H1 (cell line): Measurements from ENCODE around the gene BCL2. TPM values are rescaled to one million over a fixed set of nuclear protein-coding genes. Genes with fewer than 3 reads are reported as not detected.

ENCODE experiments used
- CTCF ChIA-PET: fragments of 300-600 bp; sonication (Branson Sonifier 250); formaldehyde crosslinking; loops from one replicate; lab custom pipeline; 2021; ENCODE audit not compliant: partially characterized antibody; lab: Charles Lee
- POLR2A ChIA-PET: fragments of 300-600 bp; sonication (Branson Sonifier 250); formaldehyde crosslinking; loops from one replicate; lab custom pipeline; 2021; ENCODE audit warnings: inconsistent platforms; ENCODE audit not compliant: partially characterized antibody; lab: Charles Lee
- DNase-seq, 2 experiments: peaks; one replicate each; pipeline versions ENCODE4 v3.0.0 to v3.0.0-alpha.2; 2010 to 2022; ENCODE audit warnings: low spot score in 2 of 2, low read depth in 1 of 2, mixed read lengths in 1 of 2
- FAIRE-seq: peaks from 2 replicates; lab custom pipeline; 2011; peaks lifted over from hg19 to GRCh38; lab: Jason Lieb, UNC
- H2AFZ ChIP-seq: 2 replicates; pipeline ENCODE4 v1.8.1; 2012; ENCODE audit warnings: low read length, inconsistent platforms
- H2AK5ac ChIP-seq: 2 replicates; pipeline ENCODE4 v1.6.1; 2013; ENCODE audit warnings: low read depth, low read length
- H2BK120ac ChIP-seq: replicated peaks from 2 replicates; pipeline ENCODE3; 2013; ENCODE audit warnings: low read depth, low read length, inconsistent platforms
- H2BK12ac ChIP-seq: 2 replicates; pipeline ENCODE4 v1.6.1; 2013; ENCODE audit warnings: low read depth, low read length
- H2BK15ac ChIP-seq: 2 replicates; pipeline ENCODE4 v1.6.1; 2013; ENCODE audit warnings: low read length
- H2BK20ac ChIP-seq: 2 replicates; pipeline ENCODE4 v1.6.1; 2013; ENCODE audit warnings: low read length
- H2BK5ac ChIP-seq: 2 replicates; pipeline ENCODE4 v1.6.1; 2013; ENCODE audit warnings: low read depth, low read length
- H3K14ac ChIP-seq: 2 replicates; pipeline ENCODE4 v1.6.1; 2013; ENCODE audit warnings: inconsistent platforms; ENCODE audit not compliant: insufficient read length
- H3K18ac ChIP-seq: 2 replicates; pipeline ENCODE4 v1.6.1; 2013; ENCODE audit warnings: low read length; ENCODE audit errors: extremely low read depth
- H3K23ac ChIP-seq: 2 replicates; pipeline ENCODE4 v1.6.1; 2013; ENCODE audit warnings: inconsistent platforms; ENCODE audit not compliant: insufficient read length
- H3K23me2 ChIP-seq: 2 replicates; pipeline ENCODE4 v1.6.1; 2013; ENCODE audit warnings: low read depth, low read length
- H3K27ac ChIP-seq: 2 replicates; pipeline ENCODE4 v1.6.1; 2011; ENCODE audit warnings: low read depth, low read length, inconsistent platforms
- H3K27me3 ChIP-seq, 4 experiments: replicated peaks in 1 of 4; 1 replicate in 1 of 4; 2 replicates in 3 of 4; pipeline versions ENCODE4 v1.6.1 to v1.8.1; 2011 to 2013; ENCODE audit warnings: low read length in 3 of 4, mild to moderate bottlenecking in 3 of 4, inconsistent platforms in 2 of 4, mixed read lengths in 2 of 4, moderate library complexity in 1 of 4; ENCODE audit not compliant: control insufficient read depth in 3 of 4, insufficient read depth in 3 of 4; ENCODE audit errors: extremely low read depth in 1 of 4
- H3K36me3 ChIP-seq, 4 experiments: 2 replicates each; pipeline versions ENCODE4 v1.6.1 to v1.8.1; 2011 to 2013; ENCODE audit warnings: mild to moderate bottlenecking in 4 of 4, low read length in 3 of 4, moderate library complexity in 2 of 4, control low read depth in 1 of 4, inconsistent platforms in 1 of 4; ENCODE audit not compliant: insufficient read depth in 4 of 4, control insufficient read depth in 2 of 4
- H3K4ac ChIP-seq: replicated peaks from 2 replicates; pipeline ENCODE3; 2013; ENCODE audit warnings: low read length, low read depth, mixed read lengths, inconsistent platforms; ENCODE audit not compliant: insufficient read length
- H3K4me1 ChIP-seq, 4 experiments: replicated peaks in 1 of 4; 1 replicate in 1 of 4; 2 replicates in 3 of 4; pipeline versions ENCODE4 v1.6.1 to v1.8.1; 2011 to 2013; ENCODE audit warnings: low read length in 3 of 4, inconsistent platforms in 2 of 4, mixed read lengths in 1 of 4; ENCODE audit not compliant: insufficient read depth in 4 of 4, control insufficient read depth in 3 of 4
- H3K4me2 ChIP-seq, 2 experiments: 2 replicates each; pipeline versions ENCODE4 v1.6.1 to v1.8.1; 2011 to 2013; ENCODE audit warnings: low read depth in 2 of 2, low read length in 2 of 2, control low read depth in 1 of 2, inconsistent platforms in 1 of 2, mild to moderate bottlenecking in 1 of 2; ENCODE audit not compliant: insufficient read depth in 1 of 2
- H3K4me3 ChIP-seq, 4 experiments: fragments of 200-600, 300-600 bp in 1 of 4; sonication (generic), shearing (Covaris generic), sonication (Bioruptor Twin) in 1 of 4; 2 replicates each; pipeline versions ENCODE4 v1.5.1 to v1.8.1; 2011 to 2016; ENCODE audit warnings: low read length in 4 of 4, low read depth in 3 of 4, control low read depth in 2 of 4, inconsistent platforms in 2 of 4, mild to moderate bottlenecking in 2 of 4, mixed read lengths in 1 of 4, moderate library complexity in 1 of 4; ENCODE audit not compliant: insufficient read depth in 2 of 4; ENCODE audit errors: extremely low read depth in 1 of 4
- H3K56ac ChIP-seq: replicated peaks from 2 replicates; pipeline ENCODE3; 2013; ENCODE audit warnings: low read depth, mild to moderate bottlenecking, mixed read lengths, low read length, inconsistent platforms; ENCODE audit not compliant: insufficient read length
- H3K79me1 ChIP-seq: 2 replicates; pipeline ENCODE4 v1.6.1; 2013; ENCODE audit warnings: low read depth, low read length, control low read depth
- H3K79me2 ChIP-seq, 2 experiments: 2 replicates each; pipeline versions ENCODE4 v1.6.1 to v1.8.1; 2012 to 2013; ENCODE audit warnings: low read length in 2 of 2, mild to moderate bottlenecking in 2 of 2, inconsistent platforms in 1 of 2; ENCODE audit not compliant: insufficient read depth in 2 of 2, control insufficient read depth in 1 of 2
- H3K9ac ChIP-seq, 4 experiments: replicated peaks in 1 of 4; 1 replicate in 1 of 4; 2 replicates in 3 of 4; pipeline versions ENCODE4 v1.6.1 to v1.8.1; 2011 to 2013; ENCODE audit warnings: low read depth in 3 of 4, low read length in 3 of 4, control low read depth in 2 of 4, mild to moderate bottlenecking in 2 of 4, moderate library complexity in 2 of 4, inconsistent platforms in 1 of 4; ENCODE audit errors: extremely low read depth in 1 of 4
- H3K9me3 ChIP-seq, 2 experiments: 2 replicates each; pipeline versions ENCODE4 v1.6.1 to v1.8.1; 2012 to 2013; ENCODE audit warnings: mild to moderate bottlenecking in 2 of 2, moderate library complexity in 2 of 2, control low read depth in 1 of 2, inconsistent platforms in 1 of 2, low read depth in 1 of 2, low read length in 1 of 2, mixed read lengths in 1 of 2; ENCODE audit not compliant: insufficient read depth in 2 of 2
- H4K20me1 ChIP-seq, 2 experiments: replicated peaks in 1 of 2; 2 replicates each; pipeline versions ENCODE3 to v1.8.1; 2011 to 2013; ENCODE audit warnings: inconsistent platforms in 2 of 2, low read length in 2 of 2, mild to moderate bottlenecking in 1 of 2; ENCODE audit not compliant: insufficient read depth in 2 of 2, control insufficient read depth in 1 of 2
- H4K5ac ChIP-seq: 2 replicates; pipeline ENCODE4 v1.6.1; 2013; ENCODE audit warnings: low read length, low read depth, mixed read lengths, inconsistent platforms; ENCODE audit not compliant: insufficient read length
- H4K8ac ChIP-seq: 2 replicates; pipeline ENCODE4 v1.8.0; 2013; ENCODE audit warnings: mild to moderate bottlenecking, moderate library complexity, low read length, inconsistent platforms; ENCODE audit not compliant: insufficient read depth; ENCODE audit errors: extremely low read depth
- H4K91ac ChIP-seq: replicated peaks from 2 replicates; pipeline ENCODE3; 2013; ENCODE audit warnings: low read length, mixed read lengths, inconsistent platforms; ENCODE audit not compliant: insufficient read length
- ASH2L ChIP-seq: fragments of 200-600, 300-600 bp; sonication (generic); IDR thresholded peaks from one replicate; pipeline ENCODE4 v1.7.1; 2017; ENCODE audit warnings: low read length
- BACH1 ChIP-seq: IDR thresholded peaks from 2 replicates; pipeline ENCODE4 v1.6.1; 2012; ENCODE audit warnings: low read length, improper control_type of control experiment
- KDM1A ChIP-seq: fragments of 200-600, 300-600 bp; sonication (generic); IDR thresholded peaks from 2 replicates; pipeline ENCODE4 v1.7.1; 2016; ENCODE audit warnings: mild to moderate bottlenecking, low read length, borderline replicate concordance
- POU5F1 ChIP-seq: IDR thresholded peaks from 2 replicates; pipeline ENCODE4 v1.6.1; 2011; ENCODE audit warnings: low read depth, mild to moderate bottlenecking, low read length, moderate library complexity
- SP1 ChIP-seq: IDR thresholded peaks from 2 replicates; pipeline ENCODE4 v1.6.1; 2011; ENCODE audit warnings: low read depth, low read length
- TBP ChIP-seq: IDR thresholded peaks from 2 replicates; pipeline ENCODE4 v1.6.1; 2011; ENCODE audit warnings: low read depth, low read length, improper control_type of control experiment
- TCF12 ChIP-seq: IDR thresholded peaks from 2 replicates; pipeline ENCODE4 v1.6.1; 2011; ENCODE audit warnings: low read depth, mild to moderate bottlenecking, low read length
- TEAD4 ChIP-seq: IDR thresholded peaks from 2 replicates; pipeline ENCODE4 v1.6.1; 2012; ENCODE audit warnings: low read depth, low read length, inconsistent platforms, mixed read lengths
- YY1 ChIP-seq: IDR thresholded peaks from 2 replicates; pipeline ENCODE4 v1.6.1; 2011; ENCODE audit warnings: low read depth, mild to moderate bottlenecking, low read length
- WGBS, 2 experiments: shearing (Covaris generic) in 1 of 2; methylation state at CpG; one replicate each; pipeline versions ENCODE4 v1.1.6 to v1.1.7; 2013 to 2015; ENCODE audit warnings: low lambda C conversion rate in 2 of 2, mixed read lengths in 2 of 2, inconsistent platforms in 1 of 2, low coverage in 1 of 2, missing lambda C conversion rate in 1 of 2; ENCODE audit not compliant: insufficient replicate concordance in 2 of 2, insufficient coverage in 1 of 2, insufficient read length in 1 of 2; ENCODE audit errors: extremely low coverage in 1 of 2, missing lambda C conversion rate in 1 of 2; 5-methylcytosine and 5-hydroxymethylcytosine counted together
- polyA plus RNA-seq, 7 experiments: library from polyadenylated mRNA; depleted of rRNA in 3 of 7; stranded (reverse) in 5 of 7; unstranded in 2 of 7; fragments of >200 nt in 5 of 7; fragments of 200-250 nt in 2 of 7; gene quantifications; 1 replicate in 5 of 7; 2 replicates in 1 of 7; 4 replicates in 1 of 7; pipeline versions ENCODE4 v1.2.1 to v1.2.3, GENCODE V29; 2011 to 2013; ENCODE audit warnings: missing spikeins in 2 of 7, mixed read lengths in 2 of 7
- total RNA-seq: library from RNA; stranded (reverse); fragmentation: NEBNext Ultra II Directional; extraction: Animal tissue kit (Norgen Biotek cat#: 25700); gene quantifications from 2 replicates; pipeline ENCODE4 v1.2.1, GENCODE V29; 2021
- TF ChIP-seq, protein P1 (sequence below): IDR thresholded peaks from 2 replicates; pipeline ENCODE4 v1.6.1; 2012; ENCODE audit warnings: inconsistent platforms
- TF ChIP-seq, protein P2 (sequence below): IDR thresholded peaks from 2 replicates; pipeline ENCODE4 v1.6.1; 2012; ENCODE audit warnings: inconsistent platforms

Gene BCL2
- total and polyA plus RNA-seq, 2 of the 8 experiments (the other 6 are each of a cell fraction or from before 2014, with no cell fraction given), result 0.59 to 4.5 TPM

- Histone ChIP-seq H3K4me2 (peak overlapping the region; percentile 22 to 37; a peak in 3 of 4 replicates), H3K23me2 (no peaks in the 10 kb centered on the region), H3K79me1 (no peaks in the 10 kb centered on the region), H3K4ac (no peak overlapping the region), H3K9me3 (no peaks in the 10 kb centered on the region), H3K79me2 (no peaks in the 10 kb centered on the region), H3K18ac (no peak overlapping the region), H3K4me1 (peaks cover 5 to 21% (median 9%) of the 10 kb centered on the region in 4 experiments), H4K91ac (no peak overlapping the region), H2AFZ (0 out of 2 replicates have a peak overlapping the region, but pooled peaks have one; percentile 68), H3K4me3 (no peak overlapping the region), H2AK5ac (no peak overlapping the region), H4K20me1 (no peaks in the 10 kb centered on the region), H4K8ac (no peak overlapping the region), H3K9ac (no peak overlapping the region; a peak in 1 of 7 replicates), H2BK5ac (no peak overlapping the region), H3K14ac (no peak overlapping the region), H3K56ac (no peak overlapping the region), H2BK20ac (no peak overlapping the region), H3K27ac (no peak overlapping the region), H2BK12ac (no peak overlapping the region; the same call in 1 of the 2 replicates), H4K5ac (no peak overlapping the region), H3K27me3 (no peaks in the 10 kb centered on the region), H3K36me3 (no peaks in the 10 kb centered on the region), H3K23ac (no peak overlapping the region), H2BK120ac (no peak overlapping the region), H2BK15ac (no peak overlapping the region)
- CTCF ChIA-PET, result interaction anchor here (0.6 to 1.6 kb wide), 3 partner anchors 12 to 62 kb away, joined by 3 to 7 read pairs (median 5); no protein-coding TSS in a partner anchor
- POLR2A ChIA-PET, result no interaction called here
- FAIRE-seq (peak; percentile 13), DNase-seq (peak in 1 of 2 experiments; percentile 17)
- 51% methylated on average over 14 of the region's 14 CpGs; no CpG with 5 or more reads in 1 of the 2 experiments for WGBS, 2 experiments
- peak; percentile 95 for TF ChIP-seq TEAD4
- TF ChIP-seq ASH2L, result no peak
- no peak for TF ChIP-seq TCF12
- TF ChIP-seq BACH1, result no peak
- TF ChIP-seq YY1, result 0 out of 2 replicates have a peak, but pooled peaks have one; percentile 46
- TF ChIP-seq TBP, result no peak
- TF ChIP-seq POU5F1, result no peak
- peak; percentile 52; the same call in 1 of the 2 replicates for TF ChIP-seq SP1
- TF ChIP-seq KDM1A, result no peak
- TF ChIP-seq, protein P1, sequence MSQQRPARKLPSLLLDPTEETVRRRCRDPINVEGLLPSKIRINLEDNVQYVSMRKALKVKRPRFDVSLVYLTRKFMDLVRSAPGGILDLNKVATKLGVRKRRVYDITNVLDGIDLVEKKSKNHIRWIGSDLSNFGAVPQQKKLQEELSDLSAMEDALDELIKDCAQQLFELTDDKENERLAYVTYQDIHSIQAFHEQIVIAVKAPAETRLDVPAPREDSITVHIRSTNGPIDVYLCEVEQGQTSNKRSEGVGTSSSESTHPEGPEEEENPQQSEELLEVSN, result no peak
- TF ChIP-seq, protein P2, sequence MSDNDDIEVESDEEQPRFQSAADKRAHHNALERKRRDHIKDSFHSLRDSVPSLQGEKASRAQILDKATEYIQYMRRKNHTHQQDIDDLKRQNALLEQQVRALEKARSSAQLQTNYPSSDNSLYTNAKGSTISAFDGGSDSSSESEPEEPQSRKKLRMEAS, result no peak
These were observed 81.5 kb downstream of the BCL2 start for GRCh38 chr18:63237881-63238692.
